Skin epidermis (tissue), 12 donors: ENCODE measurements around the gene HES5.

ENCODE experiments used
- H3K27ac ChIP-seq, 21 experiments: fragments of 200-600 bp; sonication (generic) in 11 of 21; one replicate each; pipeline ENCODE4 v1.5.0; 2020; ENCODE audit warnings: mild to moderate bottlenecking in 3 of 21, inconsistent platforms in 2 of 21, moderate library complexity in 2 of 21
- H3K4me3 ChIP-seq, 7 experiments: fragments of 200-600 bp; sonication (generic) in 2 of 7; one replicate each; pipeline ENCODE4 v1.5.0; 2020; ENCODE audit warnings: inconsistent platforms in 2 of 7, mild to moderate bottlenecking in 2 of 7, moderate library complexity in 1 of 7

The HES5 gene

GRCh38 chr1:2537784-2538115 lies 7.7 kb upstream of the HES5 start:
- no peak overlapping the region for H3K4me3 ChIP-seq
- no peak overlapping the region for H3K27ac ChIP-seq

GRCh38 chr1:2535981-2536380 lies 5.9 kb upstream of the HES5 start:
- Histone ChIP-seq H3K27ac (no peak overlapping the region), H3K4me3 (no peak overlapping the region)

GRCh38 chr1:2535455-2535854 lies 5.4 kb upstream of the HES5 start:
- H3K27ac ChIP-seq = peak overlapping the region in 1 of 21 experiments; percentile 45
- no peak overlapping the region for H3K4me3 ChIP-seq

- H3K27ac ChIP-seq = peak overlapping the region in 6 of 21 experiments; percentile 4 to 83 (median 37)
- H3K4me3 ChIP-seq = no peak overlapping the region
Observed at GRCh38 chr1:2534687-2535441, 4.8 kb upstream of the HES5 start.

- no peak overlapping the region for H3K4me3 ChIP-seq
- H3K27ac ChIP-seq = peak overlapping the region in 6 of 21 experiments; percentile 4 to 83 (median 28)
Observed at GRCh38 chr1:2534315-2534686, 4.2 kb upstream of the HES5 start.

- Histone ChIP-seq H3K4me3 (no peak overlapping the region), H3K27ac (peak overlapping the region in 6 of 21 experiments; percentile 1 to 83 (median 30))
Observed at GRCh38 chr1:2533365-2533764, 3.3 kb upstream of the HES5 start.

- H3K27ac ChIP-seq = peak overlapping the region in 9 of 21 experiments; percentile 1 to 83 (median 41)
- no peak overlapping the region for H3K4me3 ChIP-seq
Observed at GRCh38 chr1:2532485-2533160, 2.6 kb upstream of the HES5 start.

- peak overlapping the region in 9 of 21 experiments; percentile 7 to 68 (median 33) for H3K27ac ChIP-seq
- H3K4me3 ChIP-seq = peak overlapping the region in 6 of 7 experiments; percentile 11 to 35 (median 26)
Observed at GRCh38 chr1:2530513-2531361, 674 bp upstream of the HES5 start.

- peak overlapping the region in 7 of 21 experiments; percentile 14 to 68 (median 51) for H3K27ac ChIP-seq
- peak overlapping the region; percentile 11 to 35 (median 25) for H3K4me3 ChIP-seq
Observed at GRCh38 chr1:2528966-2529783, 888 bp downstream of the HES5 start.

- peak overlapping the region in 1 of 7 experiments; percentile 35 for H3K4me3 ChIP-seq
- peak overlapping the region in 6 of 21 experiments; percentile 14 to 60 (median 38) for H3K27ac ChIP-seq
Observed at GRCh38 chr1:2528611-2528965, 1.5 kb downstream of the HES5 start.

GRCh38 chr1:2528016-2528415 lies 2.0 kb downstream of the HES5 start:
- no peak overlapping the region for H3K4me3 ChIP-seq
- peak overlapping the region in 7 of 21 experiments; percentile 28 to 85 (median 60) for H3K27ac ChIP-seq

- no peak overlapping the region for H3K4me3 ChIP-seq
- H3K27ac ChIP-seq = peak overlapping the region in 12 of 21 experiments; percentile 28 to 91 (median 82)
Observed at GRCh38 chr1:2527556-2527860, 2.6 kb downstream of the HES5 start.

GRCh38 chr1:2526824-2527555 lies 3.1 kb downstream of the HES5 start:
- peak overlapping the region; percentile 88 to 96 (median 94) for H3K4me3 ChIP-seq
- peak overlapping the region in 19 of 21 experiments; percentile 28 to 91 (median 81) for H3K27ac ChIP-seq

- H3K27ac ChIP-seq = peak within 1 kb of the TSS; percentile 44 to 91 (median 84)
Observed at GRCh38 chr1:2525920-2526823, 3.9 kb downstream of the HES5 start, which contains the start of gene PANK4. Gene PANK4 (minus strand): TSS chr1:2526596. CDS start chr1:2526587, 9 bp downstream.

GRCh38 chr1:2525572-2525919 lies 4.5 kb downstream of the HES5 start:
- Histone ChIP-seq H3K27ac (peak overlapping the region in 20 of 21 experiments; percentile 65 to 91 (median 84)), H3K4me3 (peak overlapping the region; percentile 88 to 96 (median 94))

More at GRCh38 chr1:2525920-2526823, 3.9 kb downstream of the HES5 start, which contains the start of gene PANK4:
- peak within 1 kb of the TSS; percentile 88 to 96 (median 94) for H3K4me3 ChIP-seq

- Histone ChIP-seq H3K27ac (peak overlapping the region in 7 of 21 experiments; percentile 10 to 90 (median 71)), H3K4me3 (no peak overlapping the region)
Observed at GRCh38 chr1:2523891-2524609, 6.0 kb downstream of the HES5 start.
